MCF 10A (cell line): ENCODE results near the gene NR5A2. TPM values are rescaled to one million over a fixed set of nuclear protein-coding genes. Genes with fewer than 3 reads are reported as not detected.
"Not testable (repeated sequence)": the region's sequence is repeated elsewhere in the genome, so short reads cannot be mapped to it uniquely, and the experiment has no call there.

Source experiments
- BruUV-seq: library from RNA; stranded (reverse); fragments of 400-500 nt; replicated peaks from 2 replicates; lab custom pipeline; 2021; lab: Mats Ljungman, UMichigan
- CTCF ChIA-PET: fragments of 300-600 bp; sonication (Branson Sonifier 250); formaldehyde crosslinking; extraction: SDS; loops from one replicate; lab custom pipeline; 2021; ENCODE audit warnings: antibody characterized with exemption, inconsistent platforms; lab: Yijun Ruan, JAX
- POLR2A ChIA-PET: fragments of 300-600, 350-650 bp; sonication (Branson Sonifier 250); formaldehyde crosslinking; extraction: SDS; loops from one replicate; lab custom pipeline; 2020; ENCODE audit warnings: antibody characterized with exemption, inconsistent platforms; lab: Yijun Ruan, JAX
- DNase-seq: peaks from one replicate; pipeline ENCODE4 v3.0.0-alpha.2; 2018; ENCODE audit not compliant: unreplicated experiment
- H3K27ac Mint-ChIP-seq: one replicate; pipeline ENCODE4 v1.8.0; 2022; ENCODE audit warnings: mild to moderate bottlenecking, low read depth, mixed read lengths; ENCODE audit not compliant: unreplicated experiment
- H3K27me3 Mint-ChIP-seq: one replicate; pipeline ENCODE4 v1.8.0; 2022; ENCODE audit warnings: mixed read lengths; ENCODE audit not compliant: insufficient read depth, unreplicated experiment
- H3K36me3 Mint-ChIP-seq: one replicate; pipeline ENCODE4 v1.8.0; 2022; ENCODE audit warnings: mild to moderate bottlenecking, moderate library complexity, mixed read lengths; ENCODE audit not compliant: insufficient read depth, unreplicated experiment
- H3K4me1 Mint-ChIP-seq: one replicate; pipeline ENCODE4 v1.8.0; 2022; ENCODE audit warnings: mixed read lengths; ENCODE audit not compliant: insufficient read depth, unreplicated experiment
- H3K4me3 Mint-ChIP-seq: one replicate; pipeline ENCODE4 v1.8.0; 2022; ENCODE audit warnings: mild to moderate bottlenecking, moderate library complexity, mixed read lengths; ENCODE audit not compliant: unreplicated experiment
- H3K9me3 Mint-ChIP-seq: one replicate; pipeline ENCODE4 v1.8.0; 2022; ENCODE audit warnings: mixed read lengths; ENCODE audit not compliant: unreplicated experiment
- CTCF ChIP-seq: fragments of 200-600 bp; IDR thresholded peaks from one replicate; pipeline ENCODE4 v1.8.0; 2022; ENCODE audit warnings: antibody characterized with exemption, mild to moderate bottlenecking; ENCODE audit not compliant: unreplicated experiment
- intact Hi-C: fragments of 100-400 bp; cut with micrococcal nuclease; formaldehyde crosslinking; loops from 2 replicates; pipeline ENCODE4 v1.14.1; 2022
- total RNA-seq: library from RNA; stranded (reverse); gene quantifications from 2 replicates; pipeline ENCODE4 v1.2.3, GENCODE V29; 2022

NR5A2 gene
- total RNA-seq, 1 experiment from 2014 or later = 0.09 TPM

GRCh38 chr1:200182701-200183100 lies 155.2 kb downstream of the NR5A2 start:
- Mint-ChIP-seq H3K9me3 (no peaks in the 10 kb centered on the region), H3K27ac (no peak overlapping the region), H3K36me3 (no peaks in the 10 kb centered on the region), H3K27me3 (no peaks in the 10 kb centered on the region), H3K4me1 (peaks cover 49% of the 10 kb centered on the region), H3K4me3 (no peak overlapping the region)
- POLR2A ChIA-PET = interaction anchor here (1.7 to 1.8 kb wide), 2 partner anchors 29 to 233 kb away, joined by 5 to 8 read pairs; no protein-coding TSS in a partner anchor
- intact Hi-C loops = no loop called here
- no peak for TF ChIP-seq CTCF
- CTCF ChIA-PET = interaction anchor here (0.6 to 1.9 kb wide), 4 partner anchors 11 to 137 kb away, joined by 3 to 7 read pairs (median 4); no protein-coding TSS in a partner anchor
- BruUV-seq = no TSS peak
- DNase-seq = peak; percentile 19

GRCh38 chr1:200183637-200184036 lies 156.1 kb downstream of the NR5A2 start:
- no TSS peak for BruUV-seq
- TF ChIP-seq CTCF = no peak
- Mint-ChIP-seq H3K4me3 (no peak overlapping the region), H3K27me3 (no peaks in the 10 kb centered on the region), H3K27ac (no peak overlapping the region), H3K36me3 (no peaks in the 10 kb centered on the region), H3K4me1 (peaks cover 44% of the 10 kb centered on the region), H3K9me3 (no peaks in the 10 kb centered on the region)
- CTCF ChIA-PET = interaction anchor here (0.6 to 1.9 kb wide), 7 partner anchors 16 to 499 kb away, joined by 3 to 7 read pairs (median 4); no protein-coding TSS in a partner anchor
- intact Hi-C loops = no loop called here
- POLR2A ChIA-PET = interaction anchor here (0.6 to 1.8 kb wide), 21 partner anchors 10 to 423 kb away, joined by 3 to 8 read pairs (median 4); no protein-coding TSS in a partner anchor
- DNase-seq = no peak

GRCh38 chr1:200184196-200184595 lies 156.7 kb downstream of the NR5A2 start:
- Mint-ChIP-seq H3K36me3 (no peaks in the 10 kb centered on the region), H3K4me3 (peak overlapping the region; percentile 18), H3K4me1 (peaks cover 44% of the 10 kb centered on the region), H3K27ac (no peak overlapping the region), H3K27me3 (no peaks in the 10 kb centered on the region), H3K9me3 (no peaks in the 10 kb centered on the region)
- ChIA-PET CTCF (interaction anchor here (0.6 to 1.9 kb wide), 8 partner anchors 17 to 500 kb away, joined by 3 to 7 read pairs (median 4); no protein-coding TSS in a partner anchor), POLR2A (interaction anchor here (0.5 to 1.8 kb wide), 25 partner anchors 9 to 423 kb away, joined by 3 to 8 read pairs (median 4); no protein-coding TSS in a partner anchor)
- DNase-seq = peak; percentile 100
- intact Hi-C loops = no loop called here
- BruUV-seq = no TSS peak
- TF ChIP-seq CTCF = no peak

GRCh38 chr1:200185191-200185590 lies 157.7 kb downstream of the NR5A2 start:
- DNase-seq, H3K4me3 Mint-ChIP-seq, H3K36me3 Mint-ChIP-seq, intact Hi-C loops, H3K27me3 Mint-ChIP-seq, BruUV-seq, H3K9me3 Mint-ChIP-seq, H3K27ac Mint-ChIP-seq: not testable (repeated sequence)
- POLR2A ChIA-PET = interaction anchor here (1.0 to 1.8 kb wide), 4 partner anchors 14 to 298 kb away, joined by 3 to 5 read pairs (median 4); no protein-coding TSS in a partner anchor
- CTCF ChIA-PET = interaction anchor here (0.9 to 1.5 kb wide), 3 partner anchors 46 to 116 kb away, joined by 4 to 5 read pairs (median 4); no protein-coding TSS in a partner anchor
- peaks cover 37% of the 10 kb centered on the region for H3K4me1 Mint-ChIP-seq

GRCh38 chr1:200187332-200187731 lies 159.8 kb downstream of the NR5A2 start:
- H3K9me3 Mint-ChIP-seq, CTCF ChIA-PET, H3K27ac Mint-ChIP-seq, H3K36me3 Mint-ChIP-seq, DNase-seq, H3K27me3 Mint-ChIP-seq, BruUV-seq, POLR2A ChIA-PET, H3K4me3 Mint-ChIP-seq, intact Hi-C loops: not testable (repeated sequence)
- H3K4me1 Mint-ChIP-seq = peaks cover 24% of the 10 kb centered on the region
